NCI-H748 (cell line): ENCODE results near the gene CD68.
"Not testable (repeated sequence)": the region's sequence is repeated elsewhere in the genome, so short reads cannot be mapped to it uniquely, and the experiment has no call there.

Source experiments
- DNase-seq: peaks from one replicate; lab custom pipeline; 2025; ENCODE audit not compliant: unreplicated experiment; lab: John Stamatoyannopoulos, UW

Gene CD68

GRCh38 chr17:7613769-7614424 is 34.5 kb downstream of the CD68 start:
- no peak for DNase-seq

- DNase-seq, result peak; percentile 100
These were observed 35.2 kb downstream of the CD68 start, which contains the start of gene FXR2 for GRCh38 chr17:7614425-7615264. FXR2 (minus strand) TSS chr17:7614897; CDS start chr17:7614532, 365 bp downstream.

GRCh38 chr17:7615265-7615747 is 35.9 kb downstream of the CD68 start:
- DNase-seq, result no peak

GRCh38 chr17:7618608-7619007 is 39.2 kb downstream of the CD68 start:
- no peak for DNase-seq

GRCh38 chr17:7620835-7621234 is 41.4 kb downstream of the CD68 start:
- DNase-seq, result no peak

GRCh38 chr17:7623661-7624060 is 44.2 kb downstream of the CD68 start:
- DNase-seq, result no peak

- DNase-seq, result not testable (repeated sequence)
These were observed 46.3 kb downstream of the CD68 start for GRCh38 chr17:7625749-7626148.

- no peak for DNase-seq
These were observed 46.9 kb downstream of the CD68 start for GRCh38 chr17:7626307-7626706.

- DNase-seq, result no peak
These were observed 47.5 kb downstream of the CD68 start for GRCh38 chr17:7626956-7627249.

GRCh38 chr17:7627250-7628121 is 48.0 kb downstream of the CD68 start, which contains the start of gene SAT2:
SAT2 (minus strand) TSS chr17:7627821; CDS start chr17:7627635, 186 bp downstream.
- DNase-seq, result peak; percentile 92

- DNase-seq, result no peak
These were observed 50.6 kb downstream of the CD68 start, which contains the start of gene SHBG for GRCh38 chr17:7629939-7630571. SHBG (plus strand) TSS chr17:7630135; CDS start chr17:7630173, 38 bp downstream.
